Sigmoid colon (tissue), 7 donors: ENCODE results near the gene CDCA5. TPM values are rescaled to one million over a fixed set of nuclear protein-coding genes. Genes with fewer than 3 reads are reported as not detected.

Experiments
- DNase-seq: peaks from one replicate; pipeline ENCODE4 v3.0.0-alpha.2; 2019
- H3K27ac ChIP-seq, 4 donors: fragments of 200-600 bp; sonication (generic); one replicate each; pipeline ENCODE4 v1.5.1; 2016 to 2019; ENCODE audit warnings: mild to moderate bottlenecking in 1 of 4
- H3K27me3 ChIP-seq, 3 donors: fragments of 200-600 bp; sonication (generic); one replicate each; pipeline ENCODE4 v1.5.1; 2019; ENCODE audit warnings: mild to moderate bottlenecking in 1 of 3
- H3K36me3 ChIP-seq, 4 donors: fragments of 200-600 bp; sonication (generic); one replicate each; pipeline ENCODE4 v1.5.1; 2016 to 2019
- H3K4me1 ChIP-seq, 4 donors: fragments of 200-600 bp; sonication (generic); one replicate each; pipeline ENCODE4 v1.5.1; 2017 to 2019
- H3K4me3 ChIP-seq, 4 donors: fragments of 200-600 bp; sonication (generic); one replicate each; pipeline ENCODE4 v1.5.1; 2017 to 2019; ENCODE audit warnings: mild to moderate bottlenecking in 2 of 4, moderate library complexity in 1 of 4
- H3K9me3 ChIP-seq, 4 donors: fragments of 200-600 bp in 3 of 4; sonication (generic) in 3 of 4; one replicate each; pipeline versions ENCODE4 v1.5.1 to v1.6.1; 2013 to 2019
- CTCF ChIP-seq, 4 experiments: fragments of 450-650 bp in 3 of 4; fragments of 200-600 bp in 1 of 4; IDR thresholded peaks; one replicate each; pipeline ENCODE4 v1.5.1; 2016 to 2019; ENCODE audit warnings: antibody characterized with exemption in 4 of 4, mild to moderate bottlenecking in 3 of 4, moderate library complexity in 2 of 4
- EP300 ChIP-seq, 4 donors: sonication (generic); formaldehyde crosslinking; IDR thresholded peaks; one replicate each; pipeline ENCODE4 v1.6.1; 2017; ENCODE audit warnings: antibody characterized with exemption in 4 of 4
- POLR2A ChIP-seq, 2 donors: fragments of 450-650 bp; IDR thresholded peaks; one replicate each; pipeline ENCODE4 v1.6.1; 2016; ENCODE audit warnings: antibody characterized with exemption in 2 of 2, mild to moderate bottlenecking in 2 of 2, moderate library complexity in 2 of 2
- POLR2AphosphoS5 ChIP-seq, 4 donors: sonication (generic); formaldehyde crosslinking; IDR thresholded peaks; one replicate each; pipeline ENCODE4 v1.6.1; 2017; ENCODE audit warnings: antibody characterized with exemption in 4 of 4
- WGBS, 2 donors: extraction: QIAGEN DNeasy Blood & Tissue Kit; methylation state at CpG; one replicate each; pipeline ENCODE4 v1.1.7; 2013; 5-methylcytosine and 5-hydroxymethylcytosine counted together
- intact Hi-C: fragments of 100-400 bp; cut with DNase I; formaldehyde crosslinking; loops from one replicate; pipeline ENCODE4 v1.15.1; 2023
- polyA plus RNA-seq, 3 donors: library from polyadenylated mRNA; stranded (reverse); fragments of 200-250 nt; gene quantifications; one replicate each; pipeline ENCODE4 v1.2.3, GENCODE V29; 2013
- total RNA-seq, 4 donors: library from RNA; depleted of rRNA; stranded (reverse); fragments of >200 nt; gene quantifications; one replicate each; pipeline ENCODE4 v1.1.0, GENCODE V29; 2016
- donor health status: healthy with polysubstance abuse.
- donor health status: Bipolar disorder and iron deficiency.
- donor health status: healthy.

Gene CDCA5
- total and polyA plus RNA-seq, 7 donors: 0.33 to 21.5 (median 4.6) TPM; not detected in 1

DNA sequence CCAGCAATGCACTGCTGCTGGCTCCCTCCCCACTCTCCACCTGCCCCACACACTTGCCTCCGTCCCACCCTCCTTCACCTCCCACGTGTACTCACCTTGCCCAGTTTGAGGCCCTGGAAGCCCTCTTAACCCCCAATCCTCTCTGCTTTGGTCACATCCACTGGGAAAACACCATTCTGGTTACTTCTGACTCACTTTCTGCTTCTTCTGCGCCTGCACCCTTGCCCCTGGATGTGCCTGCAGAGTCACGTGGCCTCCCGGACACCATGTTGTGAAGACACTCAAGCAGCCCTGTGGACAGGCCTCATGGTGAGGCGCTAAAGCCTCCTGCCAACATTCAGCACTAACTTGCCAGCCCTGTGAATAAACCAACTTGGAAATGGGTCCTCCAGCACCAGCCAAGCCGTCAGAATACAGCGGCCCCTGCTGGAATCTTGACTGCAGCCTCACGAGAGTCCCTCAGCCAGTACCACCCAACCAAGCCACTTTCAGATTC, 22.9 kb downstream of the CDCA5 start:
- no peaks in the 10 kb centered on the region for H3K36me3 ChIP-seq
- no peaks in the 10 kb centered on the region for H3K4me1 ChIP-seq
- no peak overlapping the region for H3K27ac ChIP-seq
- TF ChIP-seq EP300 (IDR thresholded peaks at IDR 0.05): no peak
- TF ChIP-seq POLR2A (IDR thresholded peaks at IDR 0.05): no peak
- no peak for TF ChIP-seq POLR2AphosphoS5 (IDR thresholded peaks at IDR 0.05)
- no peak for TF ChIP-seq CTCF (IDR thresholded peaks at IDR 0.05)
- no peak overlapping the region for H3K4me3 ChIP-seq
- no peaks in the 10 kb centered on the region for H3K27me3 ChIP-seq
- 80 to 86% methylated on average over 9 of the region's 9 CpGs for WGBS, 2 donors
- no peaks in the 10 kb centered on the region for H3K9me3 ChIP-seq
- DNase-seq: no peak
- intact Hi-C loops: no loop called here

DNA sequence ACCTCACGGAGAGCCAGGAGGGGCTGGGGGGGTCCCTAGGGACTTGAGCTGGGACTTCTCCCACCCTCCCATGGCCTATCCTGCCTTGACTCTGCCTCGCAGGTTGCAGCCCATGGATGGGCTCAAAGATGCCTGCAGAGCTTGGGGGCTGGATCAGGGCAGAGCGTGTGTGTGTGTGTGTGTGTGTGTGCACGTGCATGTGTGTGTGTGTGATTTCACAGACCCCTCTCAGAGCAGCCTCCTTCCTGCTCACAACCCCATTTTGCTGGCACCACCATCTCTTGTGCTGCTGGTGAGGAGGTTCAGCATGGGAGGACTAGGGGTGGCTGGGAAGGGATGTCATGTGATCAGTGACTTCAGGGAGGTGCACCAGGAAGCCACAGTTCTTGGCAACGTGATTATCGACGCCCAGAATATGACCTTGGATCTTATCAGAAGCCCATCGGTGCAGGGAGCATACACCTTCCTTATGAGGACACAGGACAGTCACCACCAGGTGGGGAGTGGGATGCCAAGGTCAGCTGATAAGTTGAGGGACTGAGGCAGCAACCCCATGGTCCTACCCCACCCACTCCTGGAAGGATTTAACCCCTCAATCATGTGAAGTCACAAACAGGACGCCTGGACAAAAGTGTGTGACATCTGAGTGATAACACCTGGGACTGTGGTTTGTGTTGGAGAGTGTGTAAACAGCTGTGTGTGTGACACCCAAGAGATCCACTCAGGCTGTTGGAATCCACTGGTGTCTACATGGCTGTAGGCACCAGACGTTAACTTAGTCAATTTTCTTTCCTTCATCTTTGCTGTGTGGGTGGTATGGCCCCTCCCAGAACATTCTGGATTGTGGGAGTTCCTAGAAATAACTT, 23.6 kb downstream of the CDCA5 start:
- Histone ChIP-seq H3K9me3 (no peaks in the 10 kb centered on the region), H3K36me3 (no peaks in the 10 kb centered on the region), H3K4me3 (no peak overlapping the region), H3K4me1 (no peaks in the 10 kb centered on the region), H3K27ac (no peak overlapping the region), H3K27me3 (no peaks in the 10 kb centered on the region)
- WGBS, 2 donors: 52 to 59% methylated on average over 10 of the region's 10 CpGs
- intact Hi-C loops: no loop called here
- no peak for DNase-seq
- TF ChIP-seq POLR2A (IDR thresholded peaks at IDR 0.05) (no peak), CTCF (IDR thresholded peaks at IDR 0.05) (no peak), POLR2AphosphoS5 (IDR thresholded peaks at IDR 0.05) (no peak), EP300 (IDR thresholded peaks at IDR 0.05) (no peak)

DNA sequence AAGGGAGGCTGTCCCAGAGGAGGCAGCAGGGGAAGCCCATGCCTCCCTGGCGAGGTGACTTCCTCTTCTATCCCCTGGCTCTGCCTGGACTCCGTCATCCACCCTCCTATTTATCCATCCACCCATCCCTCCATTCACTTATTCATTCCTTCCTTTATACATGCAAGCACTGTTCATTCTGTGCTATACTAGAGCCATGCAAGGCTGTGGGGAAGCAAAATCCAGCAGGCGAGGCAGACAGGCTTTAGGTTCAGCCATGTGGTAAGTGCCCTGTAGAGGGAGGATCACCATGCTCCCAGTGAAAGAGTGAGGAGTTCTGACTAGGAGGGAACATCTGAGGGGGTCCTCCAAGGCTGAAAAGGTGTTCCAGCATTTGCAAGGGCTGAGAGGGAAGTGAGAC, 24.3 kb downstream of the CDCA5 start:
- TF ChIP-seq EP300 (IDR thresholded peaks at IDR 0.05): no peak
- no peak for TF ChIP-seq POLR2A (IDR thresholded peaks at IDR 0.05)
- Histone ChIP-seq H3K27me3 (no peaks in the 10 kb centered on the region), H3K4me3 (no peak overlapping the region), H3K9me3 (no peaks in the 10 kb centered on the region), H3K36me3 (no peaks in the 10 kb centered on the region), H3K4me1 (no peaks in the 10 kb centered on the region), H3K27ac (no peak overlapping the region)
- WGBS, 2 donors: 61 to 89% methylated on average over 3 of the region's 3 CpGs
- no peak for DNase-seq
- intact Hi-C loops: no loop called here

- TF ChIP-seq CTCF (IDR thresholded peaks at IDR 0.05) (no peak), EP300 (IDR thresholded peaks at IDR 0.05) (no peak), POLR2A (IDR thresholded peaks at IDR 0.05) (no peak), POLR2AphosphoS5 (IDR thresholded peaks at IDR 0.05) (no peak)
- H3K27me3 ChIP-seq: no peaks in the 10 kb centered on the region
- no peak within 1 kb of the TSS for H3K4me3 ChIP-seq
- WGBS, 2 donors: 57 to 82% methylated on average over 8 of the region's 8 CpGs
- no peak within 1 kb of the TSS for H3K27ac ChIP-seq
- intact Hi-C loops: no loop called here
- DNase-seq: no peak
- H3K4me1 ChIP-seq: no peaks in the 10 kb centered on the region
- H3K9me3 ChIP-seq: no peaks in the 10 kb centered on the region
- no peaks in the 10 kb centered on the region for H3K36me3 ChIP-seq
Measured at GRCh38 chr11:65058419-65059054, 25.3 kb downstream of the CDCA5 start, which contains the start of gene NAALADL1. TSS of gene NAALADL1 (minus strand) at chr11:65058553. CDS start at chr11:65058521, 32 bp downstream.

DNA sequence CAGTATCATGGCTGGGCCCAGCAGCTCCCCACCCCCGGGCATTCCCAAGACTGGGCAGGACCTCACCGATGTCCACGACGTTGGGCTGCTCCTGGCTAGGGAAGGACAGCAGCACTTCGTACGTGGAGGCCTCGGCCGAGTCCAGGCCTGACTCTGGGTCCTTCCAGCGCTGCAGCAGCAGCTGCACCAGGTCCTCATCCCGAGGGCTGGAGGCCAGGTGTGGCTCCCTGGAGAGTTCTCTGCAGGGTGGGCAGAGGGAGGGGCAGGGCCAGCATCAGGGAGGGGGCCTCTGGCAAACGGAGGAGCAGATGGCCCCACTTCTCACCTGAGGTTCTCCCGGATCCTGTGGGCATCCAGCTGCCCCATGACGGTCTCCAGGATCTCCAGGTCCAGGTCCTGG, 25.8 kb downstream of the CDCA5 start:
- Histone ChIP-seq H3K36me3 (no peaks in the 10 kb centered on the region), H3K4me1 (no peaks in the 10 kb centered on the region), H3K27me3 (no peaks in the 10 kb centered on the region), H3K27ac (no peak overlapping the region), H3K9me3 (no peaks in the 10 kb centered on the region), H3K4me3 (no peak overlapping the region)
- intact Hi-C loops: no loop called here
- no peak for DNase-seq
- no peak for TF ChIP-seq CTCF (IDR thresholded peaks at IDR 0.05)
- TF ChIP-seq POLR2AphosphoS5 (IDR thresholded peaks at IDR 0.05): no peak
- TF ChIP-seq POLR2A (IDR thresholded peaks at IDR 0.05): no peak
- TF ChIP-seq EP300 (IDR thresholded peaks at IDR 0.05): no peak
- 73 to 84% methylated on average over 13 of the region's 13 CpGs for WGBS, 2 donors
